GM21723 (cell line): ENCODE data around the gene ATP6AP2.
"Not testable (repeated sequence)": the region's sequence is repeated elsewhere in the genome, so short reads cannot be mapped to it uniquely, and the experiment has no call there.

Experiments used
- ATAC-seq: cut with Tn5 transposase; IDR thresholded peaks from one replicate; pipeline ENCODE4 v1.9.1; 2021; ENCODE audit warnings: mild to moderate bottlenecking, moderate library complexity; ENCODE audit not compliant: unreplicated experiment

Gene ATP6AP2

GRCh38 chrX:40580537-40581335 lies at the start of gene ATP6AP2:
Gene ATP6AP2, plus strand, starts transcription at chrX:40580970. Its CDS starts 96 bp downstream, at chrX:40581066.
- peak; percentile 97 for ATAC-seq

DNA sequence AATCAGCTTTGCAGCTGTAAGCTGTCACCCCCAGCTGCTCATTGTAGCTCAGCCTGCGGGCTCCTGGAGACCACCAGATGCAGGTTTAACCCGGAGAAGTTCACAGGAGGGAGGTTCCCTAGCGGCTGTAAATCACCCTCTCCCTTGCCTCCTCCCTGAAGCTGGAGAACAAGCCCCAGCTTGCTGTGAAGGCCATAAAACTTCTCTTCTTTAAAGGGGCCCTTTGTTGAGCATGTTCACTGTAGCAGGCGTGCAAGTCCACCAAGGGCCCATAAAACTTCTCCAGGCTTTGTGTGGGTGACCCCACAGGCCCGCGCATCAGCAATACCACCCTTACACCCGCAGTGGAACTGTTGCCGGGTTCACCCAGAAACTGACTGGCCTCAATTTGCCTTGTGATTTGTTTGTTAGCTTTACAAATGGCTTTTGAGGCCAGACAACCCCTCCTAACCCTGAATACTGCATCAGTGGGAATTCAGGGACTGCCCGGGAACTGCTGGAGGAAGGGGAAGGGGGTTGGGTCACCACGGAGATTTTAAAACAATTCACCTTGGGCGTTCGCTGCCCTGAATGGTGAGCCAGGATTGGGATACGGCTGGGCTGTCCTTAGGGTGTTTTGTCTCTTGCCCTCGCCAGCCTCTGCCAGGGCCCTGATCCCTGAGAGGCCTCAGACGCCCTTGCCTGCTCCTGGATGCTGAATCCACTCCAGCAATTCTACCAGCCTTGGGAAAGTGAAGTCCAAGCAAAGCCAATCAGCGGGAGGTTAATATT lies 49.5 kb upstream of the ATP6AP2 start:
- no peak for ATAC-seq

DNA sequence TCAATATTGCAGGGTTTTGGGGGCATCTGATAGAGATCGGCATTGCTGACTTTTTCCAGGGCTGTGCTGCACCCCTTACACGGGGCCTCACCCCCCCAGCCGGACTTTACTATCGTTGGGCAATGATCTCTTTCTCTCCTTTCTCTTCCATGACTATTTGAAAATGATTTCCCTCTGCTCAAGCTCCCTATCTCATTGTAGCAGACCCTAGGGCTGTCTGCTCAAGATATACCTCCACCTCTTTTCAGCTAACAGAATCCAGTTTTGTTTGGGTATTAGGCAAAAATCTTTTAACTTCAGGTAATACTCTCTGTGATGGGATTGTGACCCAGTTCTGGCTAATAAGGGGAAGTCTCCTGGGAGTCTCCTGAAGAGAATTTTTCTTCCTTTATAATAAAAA lies 43.5 kb upstream of the ATP6AP2 start:
- no peak for ATAC-seq

GRCh38 chrX:40538406-40538805 lies 42.4 kb upstream of the ATP6AP2 start:
- no peak for ATAC-seq

DNA sequence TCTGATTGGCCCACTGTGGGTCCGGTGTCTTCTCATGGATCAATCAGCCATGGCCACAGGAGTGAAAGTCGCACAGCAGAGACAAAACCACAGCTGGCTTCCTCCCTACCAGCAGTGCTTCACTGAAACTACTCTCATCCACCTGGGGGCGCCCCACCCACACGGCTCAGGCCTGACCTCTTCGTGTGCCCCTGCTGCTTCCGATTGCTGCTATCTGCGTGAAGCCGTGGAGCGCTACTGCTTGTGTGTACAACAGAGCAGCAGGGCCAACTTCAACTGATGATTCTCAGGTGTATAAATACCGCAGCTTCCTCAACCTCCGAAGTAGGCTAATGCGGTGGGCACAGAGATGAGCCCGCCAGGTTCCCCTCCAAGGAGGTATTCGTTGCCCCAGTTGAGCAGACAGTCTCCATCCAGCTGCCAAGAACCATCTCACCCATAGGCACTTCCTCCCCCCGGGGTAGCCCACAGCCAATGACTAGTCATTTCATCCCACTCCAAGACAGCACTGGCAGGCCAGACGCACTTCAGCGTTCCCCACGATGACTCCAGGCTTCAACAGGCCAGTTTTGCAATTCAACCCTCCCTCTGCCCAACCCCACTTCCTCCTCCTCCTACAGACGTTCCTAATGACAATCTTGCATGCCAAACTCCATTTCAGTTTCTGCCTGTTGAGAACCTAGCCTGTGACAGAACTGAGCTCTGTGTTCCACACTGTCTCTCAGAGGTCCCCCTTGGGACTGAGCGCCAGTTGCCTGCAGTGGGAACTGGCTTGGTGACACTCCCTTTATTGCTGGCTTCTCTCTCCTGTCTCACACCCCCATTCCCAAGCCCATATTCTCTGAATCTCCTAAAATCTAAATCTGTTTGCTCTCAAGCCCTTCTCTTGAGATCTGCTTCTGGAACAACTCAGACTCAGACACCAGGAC lies 41.3 kb upstream of the ATP6AP2 start:
- peak; percentile 79 for ATAC-seq

DNA sequence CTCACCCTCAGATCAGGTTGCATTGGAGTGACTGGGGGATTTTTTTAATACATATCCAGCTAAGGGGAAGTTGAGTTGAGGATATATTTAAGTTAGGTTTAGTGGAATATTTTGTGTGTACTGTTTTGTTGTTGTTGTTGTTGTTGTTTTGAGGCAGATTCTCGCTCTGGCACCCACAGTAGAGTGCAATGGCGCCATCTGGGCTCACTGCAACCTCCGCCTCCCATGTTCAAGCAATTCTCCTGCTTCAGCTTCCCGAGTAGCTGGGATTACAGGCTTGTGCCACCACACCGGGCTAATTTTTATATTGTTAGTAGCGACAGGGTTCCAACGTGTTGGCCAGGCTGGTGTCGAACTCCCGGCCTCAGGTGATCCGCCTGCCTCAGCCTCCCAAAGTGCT lies 38.6 kb upstream of the ATP6AP2 start:
- ATAC-seq = no peak

DNA sequence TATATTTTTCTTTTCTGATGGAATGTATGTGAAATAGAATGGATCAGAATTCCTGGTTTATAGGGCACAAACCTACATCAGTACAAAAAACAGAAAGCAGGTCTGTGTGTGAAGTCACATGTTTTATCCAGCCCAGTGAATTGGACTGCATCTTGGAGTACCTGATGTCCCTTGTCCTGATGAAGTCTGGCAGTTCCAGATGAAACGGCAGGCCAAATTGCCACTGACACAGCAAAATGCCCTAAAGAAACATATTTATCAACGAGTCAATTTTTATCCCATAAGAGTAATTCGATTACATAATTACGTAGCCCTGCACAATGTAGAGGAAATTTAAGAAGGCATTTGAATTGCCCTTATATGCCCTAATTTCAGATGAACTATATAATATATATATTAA lies 37.8 kb upstream of the ATP6AP2 start:
- ATAC-seq = no peak

DNA sequence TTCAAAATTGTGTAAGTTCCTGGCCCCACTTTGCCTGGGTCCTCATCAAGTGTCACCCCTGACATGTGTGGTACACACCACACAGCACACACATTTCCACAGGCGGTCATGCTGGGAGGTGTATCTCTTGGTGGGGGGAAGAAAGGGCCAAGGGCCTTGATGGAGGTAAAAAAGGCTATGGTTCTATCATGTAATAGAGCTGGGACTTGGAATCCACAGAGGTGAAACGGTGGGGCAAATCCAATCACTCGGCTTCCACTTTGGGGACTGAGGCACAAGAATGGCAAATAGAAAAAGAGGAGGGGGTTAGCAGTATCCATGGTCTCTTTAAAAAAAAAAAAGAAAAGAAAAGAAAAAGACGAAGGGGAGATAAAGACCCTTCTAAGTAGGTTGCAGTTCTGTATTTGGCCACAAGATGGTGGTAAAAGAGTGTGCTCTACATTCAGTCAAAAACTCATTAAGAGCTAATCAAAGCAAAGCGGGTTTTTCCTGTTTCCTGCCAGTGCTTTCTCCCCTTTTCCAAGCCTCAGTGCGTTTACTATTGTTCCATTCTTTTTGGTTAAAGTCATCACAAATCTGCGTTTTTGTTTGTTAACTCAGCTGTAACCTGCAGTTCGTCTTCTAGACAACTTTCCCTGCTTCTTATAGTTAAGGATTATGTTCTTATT lies 37.0 kb upstream of the ATP6AP2 start:
- no peak for ATAC-seq

DNA sequence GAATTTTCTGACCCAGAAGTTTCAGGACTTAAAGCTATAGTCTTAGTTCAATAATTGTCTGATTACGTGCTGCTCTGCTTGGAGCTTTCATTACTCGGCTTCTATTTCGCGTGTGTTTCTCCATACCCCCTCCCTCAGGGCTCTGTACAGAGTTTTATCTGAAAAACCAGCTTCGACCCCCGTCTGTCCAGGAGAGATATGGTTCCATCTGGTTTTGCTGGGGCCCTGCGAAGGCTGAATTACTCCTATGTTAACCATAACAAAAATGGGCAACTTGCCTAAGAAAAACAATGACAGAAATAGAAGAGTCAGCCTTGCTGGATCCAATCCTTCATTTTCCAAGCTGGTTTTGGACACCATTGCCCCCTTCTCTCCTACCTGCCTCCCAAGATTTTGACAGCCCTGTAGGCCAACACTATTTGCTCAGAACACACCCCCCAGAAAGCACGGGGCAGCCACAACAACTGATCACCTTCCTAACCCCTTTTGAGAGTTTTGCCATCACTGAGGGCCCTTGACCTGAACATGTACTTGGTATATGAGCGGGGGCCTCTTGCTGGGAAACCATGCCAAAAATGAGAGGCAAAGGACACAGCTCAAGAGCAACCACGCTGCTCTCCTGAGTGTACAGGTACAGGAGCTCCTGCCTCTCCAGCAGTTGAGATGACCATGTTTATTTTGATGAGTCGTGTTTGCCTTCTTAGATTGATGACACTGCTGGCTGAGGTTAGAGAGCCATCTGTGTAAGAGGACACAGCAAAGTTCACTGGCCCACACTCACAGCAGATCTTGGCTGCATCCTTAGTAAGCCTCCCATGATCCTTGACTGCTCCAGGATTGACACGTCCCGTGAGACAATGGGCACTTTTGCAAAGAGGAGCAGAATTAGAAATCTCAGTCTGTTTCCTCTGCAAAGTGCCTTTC lies 36.2 kb upstream of the ATP6AP2 start:
- no peak for ATAC-seq

- no peak for ATAC-seq
Measured at GRCh38 chrX:40546870-40547269, 33.9 kb upstream of the ATP6AP2 start.

DNA sequence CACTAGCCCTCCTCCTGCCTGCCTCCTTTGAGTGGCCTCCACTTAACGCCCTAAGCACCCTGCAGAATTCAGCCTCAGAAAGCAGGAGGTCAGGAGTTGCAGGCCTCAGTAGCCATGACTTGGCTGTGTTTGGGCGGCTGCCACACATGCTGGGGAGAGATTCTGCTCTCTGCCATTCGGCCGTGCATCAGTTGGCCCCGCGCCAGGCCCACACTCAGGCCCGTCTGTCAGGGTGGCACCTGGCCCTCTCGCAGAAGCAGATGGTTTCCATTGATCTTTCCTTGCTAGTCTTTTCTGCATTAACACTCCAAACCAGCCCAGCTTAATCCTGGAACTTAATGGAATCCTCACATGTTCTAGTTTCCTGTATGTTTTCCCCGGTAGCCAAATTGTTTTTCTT lies 30.7 kb upstream of the ATP6AP2 start:
- ATAC-seq = no peak

DNA sequence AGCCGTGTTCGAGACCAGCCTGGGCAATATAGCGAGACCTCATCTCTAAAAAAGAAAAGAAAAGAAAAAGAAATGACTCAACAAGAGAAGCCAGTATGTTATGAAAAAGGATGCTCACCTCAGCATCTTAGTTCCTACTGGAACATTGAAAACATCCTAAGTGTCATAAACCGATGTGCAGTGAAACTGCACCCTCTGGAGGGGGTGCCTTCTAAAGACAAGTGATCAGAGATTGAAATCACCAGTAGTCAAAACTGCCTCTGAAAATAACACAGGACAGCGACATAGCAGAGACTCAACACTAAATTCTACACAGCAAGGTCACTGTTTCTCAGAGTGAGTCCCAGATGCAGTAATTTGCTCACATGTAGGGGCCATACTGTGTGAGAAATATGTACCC lies 28.0 kb upstream of the ATP6AP2 start:
- no peak for ATAC-seq

GRCh38 chrX:40558590-40558989 lies 22.2 kb upstream of the ATP6AP2 start:
- ATAC-seq = no peak

GRCh38 chrX:40563784-40564183 lies 17.0 kb upstream of the ATP6AP2 start:
- no peak for ATAC-seq

GRCh38 chrX:40564447-40564846 lies 16.3 kb upstream of the ATP6AP2 start:
- no peak for ATAC-seq

DNA sequence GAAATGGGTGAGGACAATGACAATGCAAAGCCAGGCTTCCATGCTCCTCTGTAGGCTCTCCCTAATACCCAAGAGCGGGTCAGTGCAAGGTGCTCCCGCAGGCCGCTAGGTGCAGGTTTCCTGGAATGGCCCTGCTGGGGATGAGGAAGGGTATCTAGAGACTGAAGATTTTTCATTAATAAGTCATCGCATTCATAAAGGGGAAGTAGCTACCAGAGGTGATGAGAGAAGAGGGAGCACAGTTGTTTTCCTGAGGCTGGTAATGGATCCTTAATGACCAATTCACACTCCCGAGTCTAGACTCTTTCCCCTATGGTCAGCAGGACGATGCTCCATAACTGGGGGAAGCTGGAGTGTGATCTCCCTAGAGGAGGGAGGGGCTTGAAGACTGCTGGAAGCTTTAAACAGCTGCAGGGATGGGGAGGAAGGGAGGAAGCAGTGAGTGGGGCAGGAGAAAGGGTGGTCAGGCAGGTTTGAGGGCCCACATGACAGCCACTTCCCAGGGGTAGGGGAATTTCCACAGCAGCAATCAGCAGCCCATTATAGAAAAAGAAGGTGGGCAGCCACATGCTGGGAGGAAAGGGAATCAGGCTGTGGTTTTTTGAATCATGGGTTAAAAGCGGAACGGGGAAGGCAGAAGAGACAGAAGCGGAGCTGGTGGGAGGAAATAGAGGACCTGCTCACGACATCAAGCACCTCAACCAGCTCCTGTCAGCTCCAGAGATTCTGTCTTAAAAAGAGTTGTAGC lies 10.2 kb upstream of the ATP6AP2 start:
- no peak for ATAC-seq

GRCh38 chrX:40571164-40571563 lies 9.6 kb upstream of the ATP6AP2 start:
- ATAC-seq = not testable (repeated sequence)

DNA sequence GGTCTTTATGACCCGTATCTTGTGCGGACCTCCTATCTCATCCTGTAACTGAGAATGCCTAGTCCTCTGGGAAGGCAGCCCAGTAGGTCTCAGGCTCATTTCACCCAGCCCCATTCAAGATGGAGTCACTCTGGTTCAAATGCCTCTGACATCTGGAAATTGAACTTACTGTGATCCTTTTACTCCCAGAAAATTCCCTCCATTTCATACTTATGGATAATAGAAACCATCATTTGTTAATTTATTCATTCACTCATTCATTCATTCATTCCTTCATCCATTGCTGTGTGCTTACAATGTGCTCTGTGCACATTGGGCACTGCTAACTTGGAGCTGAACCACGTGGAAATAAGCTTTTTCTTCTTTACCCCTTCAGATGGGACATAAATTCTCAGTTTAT lies 9.2 kb upstream of the ATP6AP2 start:
- no peak for ATAC-seq

GRCh38 chrX:40573763-40574162 lies 7.0 kb upstream of the ATP6AP2 start:
- no peak for ATAC-seq
